H1 (cell line): ENCODE data around the gene PPP1R15B. TPM values are rescaled to one million over a fixed set of nuclear protein-coding genes. Genes with fewer than 3 reads are reported as not detected.

Experiments used
- CTCF ChIA-PET: fragments of 300-600 bp; sonication (Branson Sonifier 250); formaldehyde crosslinking; loops from one replicate; lab custom pipeline; 2021; ENCODE audit not compliant: partially characterized antibody; lab: Charles Lee
- POLR2A ChIA-PET: fragments of 300-600 bp; sonication (Branson Sonifier 250); formaldehyde crosslinking; loops from one replicate; lab custom pipeline; 2021; ENCODE audit warnings: inconsistent platforms; ENCODE audit not compliant: partially characterized antibody; lab: Charles Lee
- DNase-seq, 2 experiments: peaks; one replicate each; pipeline versions ENCODE4 v3.0.0 to v3.0.0-alpha.2; 2010 to 2022; ENCODE audit warnings: low spot score in 2 of 2, low read depth in 1 of 2, mixed read lengths in 1 of 2
- FAIRE-seq: peaks from 2 replicates; lab custom pipeline; 2011; peaks lifted over from hg19 to GRCh38; lab: Jason Lieb, UNC
- H2AFZ ChIP-seq: 2 replicates; pipeline ENCODE4 v1.8.1; 2012; ENCODE audit warnings: low read length, inconsistent platforms
- H2AK5ac ChIP-seq: 2 replicates; pipeline ENCODE4 v1.6.1; 2013; ENCODE audit warnings: low read depth, low read length
- H2BK120ac ChIP-seq: replicated peaks from 2 replicates; pipeline ENCODE3; 2013; ENCODE audit warnings: low read depth, low read length, inconsistent platforms
- H2BK12ac ChIP-seq: 2 replicates; pipeline ENCODE4 v1.6.1; 2013; ENCODE audit warnings: low read depth, low read length
- H2BK15ac ChIP-seq: 2 replicates; pipeline ENCODE4 v1.6.1; 2013; ENCODE audit warnings: low read length
- H2BK20ac ChIP-seq: 2 replicates; pipeline ENCODE4 v1.6.1; 2013; ENCODE audit warnings: low read length
- H2BK5ac ChIP-seq: 2 replicates; pipeline ENCODE4 v1.6.1; 2013; ENCODE audit warnings: low read depth, low read length
- H3K14ac ChIP-seq: 2 replicates; pipeline ENCODE4 v1.6.1; 2013; ENCODE audit warnings: inconsistent platforms; ENCODE audit not compliant: insufficient read length
- H3K18ac ChIP-seq: 2 replicates; pipeline ENCODE4 v1.6.1; 2013; ENCODE audit warnings: low read length; ENCODE audit errors: extremely low read depth
- H3K23ac ChIP-seq: 2 replicates; pipeline ENCODE4 v1.6.1; 2013; ENCODE audit warnings: inconsistent platforms; ENCODE audit not compliant: insufficient read length
- H3K23me2 ChIP-seq: 2 replicates; pipeline ENCODE4 v1.6.1; 2013; ENCODE audit warnings: low read depth, low read length
- H3K27ac ChIP-seq: 2 replicates; pipeline ENCODE4 v1.6.1; 2011; ENCODE audit warnings: low read depth, low read length, inconsistent platforms
- H3K27me3 ChIP-seq, 4 experiments: replicated peaks in 1 of 4; 1 replicate in 1 of 4; 2 replicates in 3 of 4; pipeline versions ENCODE4 v1.6.1 to v1.8.1; 2011 to 2013; ENCODE audit warnings: low read length in 3 of 4, mild to moderate bottlenecking in 3 of 4, inconsistent platforms in 2 of 4, mixed read lengths in 2 of 4, moderate library complexity in 1 of 4; ENCODE audit not compliant: control insufficient read depth in 3 of 4, insufficient read depth in 3 of 4; ENCODE audit errors: extremely low read depth in 1 of 4
- H3K36me3 ChIP-seq, 4 experiments: 2 replicates each; pipeline versions ENCODE4 v1.6.1 to v1.8.1; 2011 to 2013; ENCODE audit warnings: mild to moderate bottlenecking in 4 of 4, low read length in 3 of 4, moderate library complexity in 2 of 4, control low read depth in 1 of 4, inconsistent platforms in 1 of 4; ENCODE audit not compliant: insufficient read depth in 4 of 4, control insufficient read depth in 2 of 4
- H3K4ac ChIP-seq: replicated peaks from 2 replicates; pipeline ENCODE3; 2013; ENCODE audit warnings: low read length, low read depth, mixed read lengths, inconsistent platforms; ENCODE audit not compliant: insufficient read length
- H3K4me1 ChIP-seq, 4 experiments: replicated peaks in 1 of 4; 1 replicate in 1 of 4; 2 replicates in 3 of 4; pipeline versions ENCODE4 v1.6.1 to v1.8.1; 2011 to 2013; ENCODE audit warnings: low read length in 3 of 4, inconsistent platforms in 2 of 4, mixed read lengths in 1 of 4; ENCODE audit not compliant: insufficient read depth in 4 of 4, control insufficient read depth in 3 of 4
- H3K4me2 ChIP-seq, 2 experiments: 2 replicates each; pipeline versions ENCODE4 v1.6.1 to v1.8.1; 2011 to 2013; ENCODE audit warnings: low read depth in 2 of 2, low read length in 2 of 2, control low read depth in 1 of 2, inconsistent platforms in 1 of 2, mild to moderate bottlenecking in 1 of 2; ENCODE audit not compliant: insufficient read depth in 1 of 2
- H3K4me3 ChIP-seq, 4 experiments: fragments of 200-600, 300-600 bp in 1 of 4; sonication (generic), shearing (Covaris generic), sonication (Bioruptor Twin) in 1 of 4; 2 replicates each; pipeline versions ENCODE4 v1.5.1 to v1.8.1; 2011 to 2016; ENCODE audit warnings: low read length in 4 of 4, low read depth in 3 of 4, control low read depth in 2 of 4, inconsistent platforms in 2 of 4, mild to moderate bottlenecking in 2 of 4, mixed read lengths in 1 of 4, moderate library complexity in 1 of 4; ENCODE audit not compliant: insufficient read depth in 2 of 4; ENCODE audit errors: extremely low read depth in 1 of 4
- H3K56ac ChIP-seq: replicated peaks from 2 replicates; pipeline ENCODE3; 2013; ENCODE audit warnings: low read depth, mild to moderate bottlenecking, mixed read lengths, low read length, inconsistent platforms; ENCODE audit not compliant: insufficient read length
- H3K79me1 ChIP-seq: 2 replicates; pipeline ENCODE4 v1.6.1; 2013; ENCODE audit warnings: low read depth, low read length, control low read depth
- H3K79me2 ChIP-seq, 2 experiments: 2 replicates each; pipeline versions ENCODE4 v1.6.1 to v1.8.1; 2012 to 2013; ENCODE audit warnings: low read length in 2 of 2, mild to moderate bottlenecking in 2 of 2, inconsistent platforms in 1 of 2; ENCODE audit not compliant: insufficient read depth in 2 of 2, control insufficient read depth in 1 of 2
- H3K9ac ChIP-seq, 4 experiments: replicated peaks in 1 of 4; 1 replicate in 1 of 4; 2 replicates in 3 of 4; pipeline versions ENCODE4 v1.6.1 to v1.8.1; 2011 to 2013; ENCODE audit warnings: low read depth in 3 of 4, low read length in 3 of 4, control low read depth in 2 of 4, mild to moderate bottlenecking in 2 of 4, moderate library complexity in 2 of 4, inconsistent platforms in 1 of 4; ENCODE audit errors: extremely low read depth in 1 of 4
- H3K9me3 ChIP-seq, 2 experiments: 2 replicates each; pipeline versions ENCODE4 v1.6.1 to v1.8.1; 2012 to 2013; ENCODE audit warnings: mild to moderate bottlenecking in 2 of 2, moderate library complexity in 2 of 2, control low read depth in 1 of 2, inconsistent platforms in 1 of 2, low read depth in 1 of 2, low read length in 1 of 2, mixed read lengths in 1 of 2; ENCODE audit not compliant: insufficient read depth in 2 of 2
- H4K20me1 ChIP-seq, 2 experiments: replicated peaks in 1 of 2; 2 replicates each; pipeline versions ENCODE3 to v1.8.1; 2011 to 2013; ENCODE audit warnings: inconsistent platforms in 2 of 2, low read length in 2 of 2, mild to moderate bottlenecking in 1 of 2; ENCODE audit not compliant: insufficient read depth in 2 of 2, control insufficient read depth in 1 of 2
- H4K5ac ChIP-seq: 2 replicates; pipeline ENCODE4 v1.6.1; 2013; ENCODE audit warnings: low read length, low read depth, mixed read lengths, inconsistent platforms; ENCODE audit not compliant: insufficient read length
- H4K8ac ChIP-seq: 2 replicates; pipeline ENCODE4 v1.8.0; 2013; ENCODE audit warnings: mild to moderate bottlenecking, moderate library complexity, low read length, inconsistent platforms; ENCODE audit not compliant: insufficient read depth; ENCODE audit errors: extremely low read depth
- H4K91ac ChIP-seq: replicated peaks from 2 replicates; pipeline ENCODE3; 2013; ENCODE audit warnings: low read length, mixed read lengths, inconsistent platforms; ENCODE audit not compliant: insufficient read length
- ATF3 ChIP-seq: IDR thresholded peaks from 2 replicates; pipeline ENCODE4 v1.6.1; 2011; ENCODE audit warnings: low read depth, mild to moderate bottlenecking, low read length; ENCODE audit not compliant: insufficient read depth
- E2F6 ChIP-seq: IDR thresholded peaks from 2 replicates; pipeline ENCODE4 v1.6.1; 2012; ENCODE audit warnings: inconsistent platforms
- EGR1 ChIP-seq: IDR thresholded peaks from 2 replicates; pipeline ENCODE4 v1.6.1; 2011; ENCODE audit warnings: low read depth, low read length, borderline replicate concordance
- EZH2 ChIP-seq: fragments of 200-600 bp; sonication (generic); IDR thresholded peaks from 2 replicates; pipeline ENCODE4 v1.7.1; 2012; ENCODE audit warnings: low read depth, mild to moderate bottlenecking, moderate library complexity, low read length, inconsistent platforms; ENCODE audit not compliant: severe bottlenecking
- HDAC2 ChIP-seq, 2 experiments: fragments of 300-600 bp in 1 of 2; sonication (generic) in 1 of 2; IDR thresholded peaks; 2 replicates each; pipeline ENCODE4 v1.6.1; 2011 to 2012; ENCODE audit warnings: low read depth in 2 of 2, low read length in 2 of 2, mild to moderate bottlenecking in 2 of 2, moderate library complexity in 2 of 2, borderline replicate concordance in 1 of 2, inconsistent platforms in 1 of 2
- RFX5 ChIP-seq: IDR thresholded peaks from 2 replicates; pipeline ENCODE4 v1.6.1; 2011; ENCODE audit warnings: low read depth, low read length, improper control_type of control experiment, borderline replicate concordance
- SIN3A ChIP-seq, 2 experiments: IDR thresholded peaks in 1 of 2; conservative IDR thresholded peaks in 1 of 2; 2 replicates each; pipeline ENCODE4 v1.6.1; 2011 to 2012; ENCODE audit warnings: low read length in 2 of 2, improper control_type of control experiment in 1 of 2, low read depth in 1 of 2, mild to moderate bottlenecking in 1 of 2
- SUZ12 ChIP-seq: fragments of 200-600 bp; sonication (generic); IDR thresholded peaks from 2 replicates; pipeline ENCODE4 v1.6.1; 2012; ENCODE audit warnings: mild to moderate bottlenecking, inconsistent platforms, low read length, moderate library complexity, mixed read lengths
- WGBS, 2 experiments: shearing (Covaris generic) in 1 of 2; methylation state at CpG; one replicate each; pipeline versions ENCODE4 v1.1.6 to v1.1.7; 2013 to 2015; ENCODE audit warnings: low lambda C conversion rate in 2 of 2, mixed read lengths in 2 of 2, inconsistent platforms in 1 of 2, low coverage in 1 of 2, missing lambda C conversion rate in 1 of 2; ENCODE audit not compliant: insufficient replicate concordance in 2 of 2, insufficient coverage in 1 of 2, insufficient read length in 1 of 2; ENCODE audit errors: extremely low coverage in 1 of 2, missing lambda C conversion rate in 1 of 2; 5-methylcytosine and 5-hydroxymethylcytosine counted together
- polyA plus RNA-seq, 7 experiments: library from polyadenylated mRNA; depleted of rRNA in 3 of 7; stranded (reverse) in 5 of 7; unstranded in 2 of 7; fragments of >200 nt in 5 of 7; fragments of 200-250 nt in 2 of 7; gene quantifications; 1 replicate in 5 of 7; 2 replicates in 1 of 7; 4 replicates in 1 of 7; pipeline versions ENCODE4 v1.2.1 to v1.2.3, GENCODE V29; 2011 to 2013; ENCODE audit warnings: missing spikeins in 2 of 7, mixed read lengths in 2 of 7
- total RNA-seq: library from RNA; stranded (reverse); fragmentation: NEBNext Ultra II Directional; extraction: Animal tissue kit (Norgen Biotek cat#: 25700); gene quantifications from 2 replicates; pipeline ENCODE4 v1.2.1, GENCODE V29; 2021

The PPP1R15B gene
- total and polyA plus RNA-seq, 2 of the 8 experiments (the other 6 are each of a cell fraction or from before 2014, with no cell fraction given) = 14.4 to 72.2 TPM

GRCh38 chr1:204410688-204411450 is 748 bp downstream of the PPP1R15B start:
- POLR2A ChIA-PET = interaction anchor here (0.8 to 4.5 kb wide), 10 partner anchors 9 to 260 kb away, joined by 3 to 30 read pairs (median 4); partner anchors contain the start of genes ETNK2 and MDM4
- Histone ChIP-seq H3K9me3 (no peaks in the 10 kb centered on the region), H3K79me2 (peaks cover 42 to 57% of the 10 kb centered on the region in 2 experiments), H4K91ac (peak overlapping the region; percentile 92), H3K14ac (no peak overlapping the region), H3K9ac (peak overlapping the region; percentile 84 to 98 (median 97)), H4K8ac (peak overlapping the region; percentile 95), H3K27me3 (no peaks in the 10 kb centered on the region), H3K36me3 (peaks cover 2 to 20% (median 3%) of the 10 kb centered on the region in 4 experiments; a peak in 6 of 8 replicates), H3K4me1 (peaks cover 0 to 2% (median 0%) of the 10 kb centered on the region in 4 experiments; a peak in 3 of 7 replicates), H2AFZ (no peak overlapping the region), H2BK20ac (no peak overlapping the region), H4K5ac (peak overlapping the region; percentile 97), H2BK12ac (0 out of 2 replicates have a peak overlapping the region, but pooled peaks have one; percentile 11), H3K23ac (no peak overlapping the region), H2AK5ac (no peak overlapping the region), H3K4ac (peak overlapping the region; percentile 94), H4K20me1 (peaks cover 26 to 36% of the 10 kb centered on the region in 2 experiments), H2BK5ac (peak overlapping the region; percentile 97), H3K4me2 (peak overlapping the region; percentile 95 to 96), H3K27ac (peak overlapping the region; percentile 95), H3K23me2 (peaks cover 19% of the 10 kb centered on the region), H2BK120ac (no peak overlapping the region), H3K18ac (peak overlapping the region; percentile 96), H3K4me3 (peak overlapping the region; percentile 63 to 97 (median 95)), H3K79me1 (peaks cover 2% of the 10 kb centered on the region; the same call in 1 of the 2 replicates), H3K56ac (peak overlapping the region; percentile 97), H2BK15ac (no peak overlapping the region)
- DNase-seq (peak in 1 of 2 experiments; percentile 53), FAIRE-seq (no peak)
- 1% methylated on average over 38 of the region's 38 CpGs; no CpG with 5 or more reads in 1 of the 2 experiments for WGBS, 2 experiments
- CTCF ChIA-PET = interaction anchor here (0.6 to 4.5 kb wide), 7 partner anchors 12 to 227 kb away, joined by 3 to 36 read pairs (median 5); no protein-coding TSS in a partner anchor
- TF ChIP-seq EZH2 (no peak), SUZ12 (no peak), SIN3A (conservative IDR thresholded peaks at IDR 0.05 in 1 of 2, IDR thresholded peaks at IDR 0.05 in 1 of 2; ENCODE audit: low read depth in 1 of 2, low read length in 2 of 2) (peak in 1 of 2 experiments; percentile 57; a peak in 1 of 4 replicates), ATF3 (no peak), HDAC2 (IDR thresholded peaks at IDR 0.05; ENCODE audit: borderline replicate concordance in 1 of 2, low read depth in 2 of 2, low read length in 2 of 2) (no peak), E2F6 (peak; percentile 16; the same call in 1 of the 2 replicates), RFX5 (no peak), EGR1 (no peak)
